Measurements from ENCODE around the gene MEGF9. TPM values are rescaled to one million over a fixed set of nuclear protein-coding genes. Genes with fewer than 3 reads are reported as not detected.

The MEGF9 gene
- total RNA-seq, 1 experiment from 2014 or later, result 35.7 TPM

DNA sequence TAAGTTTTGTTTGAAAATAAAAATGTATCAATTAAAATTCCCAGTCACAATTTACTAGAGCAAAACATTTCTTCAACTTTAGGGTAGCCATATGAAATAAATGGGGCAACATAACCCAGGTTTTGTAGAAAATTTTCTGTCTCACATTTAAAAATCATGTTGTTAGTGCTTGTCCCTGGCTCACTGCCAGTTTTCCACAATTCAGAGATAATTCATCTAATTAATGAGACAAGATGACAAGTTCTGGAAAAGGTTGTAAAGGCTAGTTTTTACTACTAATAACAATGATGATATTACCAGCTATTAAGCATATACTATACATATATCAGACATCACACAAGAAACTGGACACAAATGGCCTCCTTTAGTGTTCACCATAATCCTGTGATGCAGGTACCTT is 45.9 kb downstream of the MEGF9 start:
- Histone ChIP-seq H3K27ac (no peak overlapping the region), H3K9me3 (ENCODE audit: insufficient read depth, low read depth) (no peaks in the 10 kb centered on the region), H3K4me3 (no peak overlapping the region), H3K4me1 (replicated peaks; ENCODE audit: insufficient read depth) (no peaks in the 10 kb centered on the region), H4K20me1 (ENCODE audit: insufficient read depth) (no peaks in the 10 kb centered on the region), H3K79me2 (ENCODE audit: low read depth) (peaks cover 75% of the 10 kb centered on the region), H3K4me2 (no peak overlapping the region), H3K9me2 (ENCODE audit: insufficient read depth) (no peaks in the 10 kb centered on the region), H3F3A (ENCODE audit: insufficient read depth, low read depth) (peaks cover 7% of the 10 kb centered on the region; the same call in 1 of the 2 replicates), H3K27me3 (ENCODE audit: insufficient read depth, low read depth) (no peaks in the 10 kb centered on the region), H2AFZ (no peak overlapping the region), H3K36me3 (ENCODE audit: low read depth) (0 out of 2 replicates have a peak, but pooled peaks cover 5% of the 10 kb centered on the region)
- intact Hi-C loops (cut with micrococcal nuclease; ENCODE audit: unreplicated experiment), result no loop called here
- no TSS peak for BruUV-seq (replicated peaks)
- TF ChIP-seq, protein P1, sequence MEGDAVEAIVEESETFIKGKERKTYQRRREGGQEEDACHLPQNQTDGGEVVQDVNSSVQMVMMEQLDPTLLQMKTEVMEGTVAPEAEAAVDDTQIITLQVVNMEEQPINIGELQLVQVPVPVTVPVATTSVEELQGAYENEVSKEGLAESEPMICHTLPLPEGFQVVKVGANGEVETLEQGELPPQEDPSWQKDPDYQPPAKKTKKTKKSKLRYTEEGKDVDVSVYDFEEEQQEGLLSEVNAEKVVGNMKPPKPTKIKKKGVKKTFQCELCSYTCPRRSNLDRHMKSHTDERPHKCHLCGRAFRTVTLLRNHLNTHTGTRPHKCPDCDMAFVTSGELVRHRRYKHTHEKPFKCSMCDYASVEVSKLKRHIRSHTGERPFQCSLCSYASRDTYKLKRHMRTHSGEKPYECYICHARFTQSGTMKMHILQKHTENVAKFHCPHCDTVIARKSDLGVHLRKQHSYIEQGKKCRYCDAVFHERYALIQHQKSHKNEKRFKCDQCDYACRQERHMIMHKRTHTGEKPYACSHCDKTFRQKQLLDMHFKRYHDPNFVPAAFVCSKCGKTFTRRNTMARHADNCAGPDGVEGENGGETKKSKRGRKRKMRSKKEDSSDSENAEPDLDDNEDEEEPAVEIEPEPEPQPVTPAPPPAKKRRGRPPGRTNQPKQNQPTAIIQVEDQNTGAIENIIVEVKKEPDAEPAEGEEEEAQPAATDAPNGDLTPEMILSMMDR (conservative IDR thresholded peaks at IDR 0.05), result no peak
- no peak for TF ChIP-seq EZH2 (IDR thresholded peaks at IDR 0.05; ENCODE audit: low read depth)
- ChIA-PET CTCF (no interaction called here), POLR2A (ENCODE audit: unreplicated experiment) (no interaction called here)
- no peak for DNase-seq

DNA sequence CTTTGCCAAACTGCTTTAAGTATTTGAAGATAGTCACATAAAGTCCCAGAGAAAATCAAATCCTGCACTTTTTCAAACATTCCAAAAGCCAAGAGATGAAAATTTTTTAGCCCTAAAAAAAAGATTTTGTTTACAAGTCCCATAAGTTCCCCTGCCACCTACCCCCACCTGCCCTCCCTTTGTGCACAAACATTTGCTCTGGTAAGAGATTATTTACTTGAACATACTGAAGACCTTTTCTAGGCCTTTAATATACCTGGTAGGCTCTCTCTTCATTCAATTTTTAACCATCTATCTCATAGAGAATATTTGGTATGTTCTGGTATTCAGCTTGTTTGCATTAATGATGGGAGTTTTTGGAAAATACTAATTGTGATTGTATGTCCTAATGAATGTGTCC is 50.3 kb downstream of the MEGF9 start:
- ChIA-PET CTCF (no interaction called here), POLR2A (ENCODE audit: unreplicated experiment) (no interaction called here)
- Histone ChIP-seq H3F3A (ENCODE audit: insufficient read depth, low read depth) (peaks cover 12% of the 10 kb centered on the region), H3K9me3 (ENCODE audit: insufficient read depth, low read depth) (no peaks in the 10 kb centered on the region), H3K36me3 (ENCODE audit: low read depth) (0 out of 2 replicates have a peak, but pooled peaks cover 5% of the 10 kb centered on the region), H3K4me1 (replicated peaks; ENCODE audit: insufficient read depth) (no peaks in the 10 kb centered on the region), H3K9me2 (ENCODE audit: insufficient read depth) (no peaks in the 10 kb centered on the region; the same call in 1 of the 2 replicates), H3K4me2 (no peak overlapping the region), H3K27ac (no peak overlapping the region), H4K20me1 (ENCODE audit: insufficient read depth) (peaks cover 11% of the 10 kb centered on the region), H3K27me3 (ENCODE audit: insufficient read depth, low read depth) (no peaks in the 10 kb centered on the region), H2AFZ (no peak overlapping the region), H3K4me3 (no peak overlapping the region), H3K79me2 (ENCODE audit: low read depth) (peaks cover 74% of the 10 kb centered on the region)
- intact Hi-C loops (cut with micrococcal nuclease; ENCODE audit: unreplicated experiment), result no loop called here
- BruUV-seq (replicated peaks), result no TSS peak
- TF ChIP-seq EZH2 (IDR thresholded peaks at IDR 0.05; ENCODE audit: low read depth), result no peak
- TF ChIP-seq, protein P1 (conservative IDR thresholded peaks at IDR 0.05), result no peak
- DNase-seq, result no peak

DNA sequence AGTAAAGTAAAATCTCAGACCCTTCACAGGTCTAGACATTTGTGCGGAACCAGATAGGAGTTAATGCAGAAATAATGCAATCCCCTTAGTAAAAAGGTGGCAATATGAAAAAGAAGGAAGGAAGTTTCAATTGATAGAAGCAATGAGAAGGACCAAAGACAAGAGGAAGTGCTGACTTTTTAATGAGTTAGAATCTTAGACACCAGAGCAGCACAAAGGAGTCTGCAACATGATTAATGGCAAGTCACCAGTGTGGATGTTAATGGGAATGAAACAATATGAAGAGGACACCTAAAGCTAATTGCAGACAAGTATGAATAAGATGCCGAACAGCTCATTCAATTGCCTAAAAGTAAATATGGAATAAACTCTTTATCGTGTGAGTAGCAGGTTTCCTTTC is 50.9 kb downstream of the MEGF9 start:
- no TSS peak for BruUV-seq (replicated peaks)
- ChIA-PET POLR2A (ENCODE audit: unreplicated experiment) (no interaction called here), CTCF (no interaction called here)
- no peak for DNase-seq
- Histone ChIP-seq H3K36me3 (ENCODE audit: low read depth) (peaks cover 11% of the 10 kb centered on the region; the same call in 1 of the 2 replicates), H3K27ac (no peak overlapping the region), H3K27me3 (ENCODE audit: insufficient read depth, low read depth) (no peaks in the 10 kb centered on the region), H3K9me2 (ENCODE audit: insufficient read depth) (no peaks in the 10 kb centered on the region; the same call in 1 of the 2 replicates), H3K79me2 (ENCODE audit: low read depth) (peaks cover 69% of the 10 kb centered on the region), H4K20me1 (ENCODE audit: insufficient read depth) (peaks cover 11% of the 10 kb centered on the region), H3K4me1 (replicated peaks; ENCODE audit: insufficient read depth) (no peaks in the 10 kb centered on the region), H3K4me2 (no peak overlapping the region), H3K4me3 (no peak overlapping the region), H3K9me3 (ENCODE audit: insufficient read depth, low read depth) (no peaks in the 10 kb centered on the region), H3F3A (ENCODE audit: insufficient read depth, low read depth) (peaks cover 17% of the 10 kb centered on the region), H2AFZ (no peak overlapping the region)
- intact Hi-C loops (cut with micrococcal nuclease; ENCODE audit: unreplicated experiment), result no loop called here
- no peak for TF ChIP-seq EZH2 (IDR thresholded peaks at IDR 0.05; ENCODE audit: low read depth)
- TF ChIP-seq, protein P1 (conservative IDR thresholded peaks at IDR 0.05), result no peak

All from PC-9 (cell line).